Endometrial microvascular endothelial cells (primary cell): Measurements from ENCODE around the gene AIFM1. TPM values are rescaled to one million over a fixed set of nuclear protein-coding genes. Genes with fewer than 3 reads are reported as not detected.

Experiments used
- in situ Hi-C: cut with HindIII; loops from 2 replicates; pipeline ENCODE4 v1.10.0; 2017; ENCODE audit warnings: low sequenced_read_pairs, low pct_unique_long_range_greater_than_20kb; ENCODE audit errors: inconsistent ontology term
- total RNA-seq: library from RNA; depleted of rRNA; stranded (reverse); fragments of >200 nt; gene quantifications from one replicate; pipeline ENCODE4 v1.2.3, GENCODE V29; 2015; ENCODE audit errors: inconsistent ontology term

The AIFM1 gene
- total RNA-seq, 1 donor from 2014 or later: 21.9 TPM

GRCh38 chrX:130172127-130172845, 6.6 kb upstream of the AIFM1 start:
- in situ Hi-C loops: no loop called here

GRCh38 chrX:130171446-130172126, 5.9 kb upstream of the AIFM1 start, which contains the start of gene RAB33A:
Gene RAB33A (plus strand): TSS chrX:130171962. CDS start chrX:130172063, 101 bp downstream.
- in situ Hi-C loops: no loop called here

DNA sequence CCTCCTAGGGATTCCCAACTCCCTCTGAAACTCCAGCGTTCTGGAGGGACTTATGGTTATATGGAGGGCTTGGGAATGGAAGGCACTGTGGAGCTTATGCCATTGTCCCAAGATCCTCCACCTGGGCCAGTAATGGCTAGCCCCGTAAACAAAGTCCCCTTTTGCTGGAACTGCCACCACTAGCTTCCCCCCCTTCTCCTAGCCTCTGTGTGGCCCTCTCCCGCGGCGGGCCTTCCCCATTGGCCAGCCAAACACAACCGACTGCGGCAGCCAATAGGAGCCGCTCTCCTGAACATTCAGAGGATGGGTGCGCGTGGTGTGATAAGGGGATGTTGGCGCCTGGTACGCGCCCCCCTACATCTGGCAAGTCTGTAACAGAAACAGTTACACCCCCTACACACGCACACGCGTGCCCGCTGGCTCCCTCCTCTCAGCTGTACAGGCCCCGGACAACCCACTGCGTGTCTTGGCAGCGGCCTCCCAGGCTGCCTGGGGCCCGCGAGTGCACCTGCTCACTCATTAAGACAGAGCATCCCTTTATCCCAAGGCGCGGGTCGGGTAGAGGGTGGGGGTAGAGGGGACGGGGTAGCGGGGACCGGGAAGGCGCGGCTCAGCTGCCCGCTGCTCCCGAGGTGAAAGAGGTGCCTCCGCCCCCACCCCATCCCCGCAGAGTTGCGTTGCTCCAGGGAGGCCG, 5.3 kb upstream of the AIFM1 start:
- in situ Hi-C loops: no loop called here

DNA sequence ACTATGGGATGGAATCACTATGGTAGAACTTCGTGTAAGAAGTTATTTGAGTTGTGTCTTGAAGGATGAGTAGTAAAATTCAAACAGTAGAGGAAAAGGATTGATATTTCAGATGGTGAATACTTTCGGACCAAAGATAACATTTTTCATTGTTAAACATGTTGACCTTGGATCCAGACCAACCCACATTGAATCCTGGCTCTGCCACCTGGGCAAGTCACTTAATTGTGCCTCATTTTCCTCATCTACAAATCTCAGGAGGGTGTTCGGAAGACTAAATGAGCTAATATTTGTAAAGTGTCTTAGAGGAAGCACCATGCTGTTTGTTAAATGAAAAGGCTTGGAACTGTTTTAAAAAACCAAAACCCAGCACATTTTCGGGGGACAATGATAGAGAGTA, 1.4 kb upstream of the AIFM1 start:
- in situ Hi-C loops: no loop called here

- in situ Hi-C loops: no loop called here
Observed at GRCh38 chrX:130166503-130166777, 799 bp upstream of the AIFM1 start.

- in situ Hi-C loops: no loop called here
Observed at GRCh38 chrX:130165181-130165702, 399 bp downstream of the AIFM1 start.

DNA sequence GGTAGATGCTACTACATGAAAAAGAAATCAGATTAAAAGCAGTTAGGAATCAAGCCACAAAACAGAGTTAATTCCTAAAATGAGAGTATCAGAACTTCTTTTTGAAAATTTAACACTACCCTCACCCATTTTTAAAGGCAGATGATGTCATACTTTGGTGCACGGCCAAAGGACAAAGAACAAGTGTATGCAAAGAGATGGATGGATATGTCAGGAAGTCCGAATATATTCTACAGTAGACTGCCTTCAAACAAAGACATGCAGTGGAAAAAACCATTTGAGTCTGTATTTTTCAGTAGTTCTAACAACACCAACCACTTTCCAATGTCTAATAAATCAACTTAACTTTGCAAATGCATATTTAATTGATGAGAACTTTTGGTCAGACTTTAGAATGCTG, 2.2 kb downstream of the AIFM1 start:
- in situ Hi-C loops: no loop called here

DNA sequence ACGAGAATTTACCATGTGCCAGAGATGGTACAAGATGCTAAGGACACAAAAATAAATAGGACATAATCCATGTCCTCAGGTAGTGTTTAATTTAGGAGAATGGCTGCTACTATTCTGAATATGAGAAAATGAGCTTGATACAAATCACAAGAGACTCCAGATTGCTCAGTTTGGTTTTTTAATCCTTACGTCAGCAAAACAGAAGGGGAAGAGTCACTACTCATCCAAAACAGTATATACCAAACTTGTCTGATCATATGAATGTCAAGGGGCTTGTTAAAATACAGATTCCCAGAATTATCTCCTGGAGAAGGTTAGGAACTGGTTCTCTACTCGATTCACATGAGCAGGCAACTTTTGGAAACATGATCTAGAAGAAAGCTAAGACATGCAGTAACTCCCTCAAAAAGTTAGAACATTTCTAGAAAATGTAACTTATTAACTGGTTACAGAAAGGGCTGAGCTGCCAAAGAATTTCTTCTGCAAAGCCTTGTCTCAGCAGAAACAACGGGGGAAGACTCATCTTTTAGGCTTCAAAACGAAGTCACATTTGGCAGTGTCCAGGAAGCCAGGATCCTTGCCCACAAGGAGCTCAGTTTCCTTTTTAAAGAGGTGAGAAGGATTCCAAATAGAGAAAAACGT, 3.4 kb downstream of the AIFM1 start:
- in situ Hi-C loops: no loop called here

- in situ Hi-C loops: no loop called here
Observed at GRCh38 chrX:130159776-130160175, 5.9 kb downstream of the AIFM1 start.

GRCh38 chrX:130158311-130158710, 7.3 kb downstream of the AIFM1 start:
- in situ Hi-C loops: no loop called here

- in situ Hi-C loops: no loop called here
Observed at GRCh38 chrX:130155564-130155963, 10.1 kb downstream of the AIFM1 start.

DNA sequence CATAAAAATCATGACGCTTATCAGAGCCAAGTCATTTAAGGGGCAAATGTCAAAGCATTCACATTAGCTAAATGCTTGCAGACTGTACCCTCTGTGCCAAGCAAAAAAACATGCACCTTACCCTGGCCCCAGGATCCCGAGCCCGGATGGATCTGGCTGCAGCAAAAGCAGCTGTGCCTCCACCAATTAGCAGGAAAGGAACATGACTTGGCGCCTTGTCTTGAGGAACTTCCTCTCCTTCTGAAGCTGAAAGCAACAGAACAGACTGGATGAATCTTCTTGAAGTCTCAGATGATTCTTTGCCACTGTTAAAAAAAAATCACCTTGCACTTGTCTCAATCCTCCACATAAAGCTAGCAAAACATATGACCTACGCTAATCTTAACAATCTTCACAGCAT, 18.0 kb downstream of the AIFM1 start:
- in situ Hi-C loops: no loop called here

DNA sequence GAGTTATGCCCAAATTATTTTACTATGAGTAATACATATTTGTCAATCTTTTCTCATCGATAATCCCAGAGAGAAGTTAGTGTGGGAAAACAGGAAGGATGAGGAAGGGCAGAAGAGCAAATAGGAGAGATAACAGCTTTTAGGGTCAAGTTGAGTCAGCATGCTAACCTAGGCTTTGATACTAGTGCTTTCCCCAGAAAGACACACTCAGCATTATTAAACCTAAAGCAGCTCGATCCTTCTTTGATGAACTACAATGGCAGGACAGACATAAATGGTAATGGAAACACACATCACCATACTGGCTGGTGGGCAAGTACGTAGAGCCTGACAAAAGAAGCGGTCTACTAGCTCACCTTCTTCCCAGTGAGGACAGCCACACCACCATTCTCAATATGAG, 20.5 kb downstream of the AIFM1 start:
- in situ Hi-C loops: no loop called here

DNA sequence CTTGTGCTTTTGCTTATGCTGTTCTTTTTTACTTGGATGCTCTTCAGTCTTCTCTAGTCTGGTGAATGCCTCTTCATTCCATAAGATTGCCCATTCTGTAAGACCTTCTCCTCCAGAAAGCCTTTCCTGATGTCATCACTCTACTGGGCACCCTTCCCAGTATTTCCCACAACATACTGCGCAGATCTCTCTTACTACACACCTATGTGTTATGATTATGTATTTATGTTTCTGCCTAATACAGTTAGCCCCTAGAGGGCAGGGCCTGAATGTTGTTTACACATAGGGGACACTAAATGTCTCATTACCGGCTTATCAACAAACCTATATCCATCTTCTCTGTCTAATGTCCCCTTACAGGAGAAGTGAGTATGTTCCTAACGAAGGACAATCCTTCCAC, 21.1 kb downstream of the AIFM1 start:
- in situ Hi-C loops: no loop called here

- in situ Hi-C loops: no loop called here
Observed at GRCh38 chrX:130139474-130140201, 26.0 kb downstream of the AIFM1 start.

DNA sequence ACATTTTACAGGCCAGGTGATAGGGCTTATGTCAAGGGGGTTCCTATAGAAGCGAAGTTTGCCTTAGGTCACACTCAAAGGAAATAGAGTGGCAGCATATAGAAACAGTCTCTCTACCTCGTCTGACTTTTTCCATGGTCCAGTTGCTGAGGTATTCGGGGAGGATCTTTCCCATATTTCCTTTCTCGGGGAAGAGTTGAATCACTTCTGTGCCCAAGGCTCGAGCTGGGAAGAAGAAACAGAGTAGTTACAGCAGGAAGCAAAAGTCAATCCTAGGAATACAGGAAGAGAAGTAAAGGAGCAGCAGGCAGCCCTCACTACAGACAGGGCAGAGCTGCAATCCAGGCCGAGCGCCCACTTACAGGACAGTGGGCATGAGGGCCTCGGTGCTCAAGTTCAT, 28.7 kb downstream of the AIFM1 start:
- in situ Hi-C loops: no loop called here

DNA sequence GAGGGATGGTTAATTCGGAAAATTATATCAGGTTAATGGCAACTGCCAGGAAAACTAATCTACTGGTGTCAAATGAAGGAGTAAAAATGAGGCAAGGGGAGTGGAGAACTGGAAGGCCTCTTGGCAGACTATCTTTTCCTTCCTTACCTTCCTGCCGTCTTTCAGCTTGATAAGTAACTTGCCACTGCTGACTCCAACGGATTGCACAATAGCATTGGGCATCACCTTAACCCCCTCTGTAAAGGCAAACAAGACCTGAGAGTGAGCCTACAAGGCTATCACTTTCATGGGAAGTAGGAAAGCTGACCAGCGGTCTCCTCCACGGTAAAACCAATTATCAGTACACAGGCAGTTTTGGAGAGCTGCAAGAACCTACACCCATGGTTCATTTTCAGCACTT, 29.1 kb downstream of the AIFM1 start:
- in situ Hi-C loops: no loop called here

GRCh38 chrX:130130990-130131389, 34.7 kb downstream of the AIFM1 start:
- in situ Hi-C loops: no loop called here
